Measurements from ENCODE around the gene EIF4G1. TPM values are rescaled to one million over a fixed set of nuclear protein-coding genes. Genes with fewer than 3 reads are reported as not detected.

EIF4G1 gene
- total RNA-seq (2022; extraction: Qiagen RNA extraction) = 249 to 270 TPM (median 261 TPM) in 5 replicates

GRCh38 chr3:184314363-184314699 is at the start of gene EIF4G1:
EIF4G1 (plus strand) TSS chr3:184314606; CDS start chr3:184315797, 1,191 bp downstream.

GRCh38 chr3:184275961-184276910 is 38.2 kb upstream of the EIF4G1 start, which contains the start of gene ECE2:
ECE2 (plus strand) TSS chr3:184276022; CDS start chr3:184276154, 132 bp downstream.

GRCh38 chr3:184298759-184299487 is 15.5 kb upstream of the EIF4G1 start, which contains the start of gene PSMD2:
PSMD2 (plus strand) TSS chr3:184299241; CDS start chr3:184299267, 26 bp downstream.

DNA sequence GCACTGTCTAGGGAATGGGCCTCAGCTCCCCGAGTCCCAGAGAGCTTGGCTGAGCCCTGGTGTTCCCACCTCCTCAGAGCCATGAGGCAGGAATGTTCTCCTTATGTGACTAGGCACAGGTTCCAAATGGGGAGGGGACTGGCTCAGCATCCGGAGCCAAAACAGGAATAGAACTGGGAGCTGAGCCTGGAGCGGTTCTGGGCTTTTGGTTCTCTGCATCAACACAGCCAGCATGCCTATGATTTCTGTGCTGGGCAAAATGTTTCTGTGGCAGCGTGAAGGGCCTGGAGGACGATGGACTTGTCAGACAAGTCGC is 23.0 kb downstream of the EIF4G1 start, which contains the start of gene FAM131A:
FAM131A (plus strand) TSS at position 202 of the 316 bp plus-strand sequence; CDS start at position 233, 31 bp downstream.

DNA sequence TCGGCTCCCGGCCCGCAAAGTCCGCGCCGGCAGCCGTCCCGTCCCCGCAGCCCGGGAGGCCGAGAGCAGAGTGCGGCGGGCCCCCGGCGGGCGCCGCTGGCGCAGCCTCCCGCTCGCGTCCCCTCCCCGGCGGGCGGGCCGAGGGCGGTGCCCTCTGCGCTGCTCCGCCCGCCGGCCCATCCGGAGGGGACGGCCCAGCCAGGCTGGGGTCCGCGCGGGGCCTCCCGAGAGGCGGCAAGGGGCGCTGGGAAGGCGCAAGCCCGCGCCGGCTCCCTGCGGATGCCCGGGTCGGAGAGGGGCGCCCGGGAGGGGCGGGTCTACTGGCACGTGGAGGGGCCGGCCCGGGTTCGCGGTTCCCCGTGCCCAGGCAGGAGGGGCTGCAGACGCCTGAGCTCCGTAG is 47.1 kb downstream of the EIF4G1 start, which contains the start of the genes CLCN2 and POLR2H:
CLCN2 (minus strand) TSS at position 74 of the 400 bp plus-strand sequence. CDS start 126 bp downstream, outside the sequence.
POLR2H (plus strand) TSS at position 179 of the 400 bp plus-strand sequence. CDS start 1,783 bp downstream, outside the sequence.

DNA sequence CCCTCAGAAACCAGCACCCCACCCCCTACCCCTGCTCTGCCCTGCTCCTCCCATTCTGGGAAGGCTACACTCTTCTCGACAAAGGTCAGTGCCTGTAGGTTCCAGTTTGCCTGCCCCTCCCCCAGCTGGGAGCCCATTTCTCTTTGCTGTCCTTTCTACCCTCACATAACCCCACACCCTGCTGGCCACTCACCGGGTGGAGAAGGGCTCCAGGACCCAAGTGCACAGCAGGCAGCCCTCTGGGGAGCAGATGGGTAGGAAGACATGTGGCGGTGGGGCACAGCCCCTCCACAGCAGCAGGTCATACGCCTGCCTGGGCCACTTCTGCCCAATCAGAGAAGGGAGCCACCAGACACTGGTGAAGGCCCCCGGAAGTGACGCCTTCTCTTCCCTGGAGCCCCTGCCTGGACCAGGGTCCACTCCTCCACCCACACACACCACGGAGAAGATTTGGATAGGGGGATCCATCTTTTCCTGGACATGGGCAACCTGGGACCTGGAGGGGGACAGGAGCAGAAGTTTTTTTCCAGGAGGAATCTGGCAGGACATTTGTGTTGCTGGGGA is 63.6 kb downstream of the EIF4G1 start, which contains the start of gene THPO:
THPO (minus strand) TSS at position 326 of the 564 bp plus-strand sequence. CDS start 1,948 bp downstream, outside the sequence.

DNA sequence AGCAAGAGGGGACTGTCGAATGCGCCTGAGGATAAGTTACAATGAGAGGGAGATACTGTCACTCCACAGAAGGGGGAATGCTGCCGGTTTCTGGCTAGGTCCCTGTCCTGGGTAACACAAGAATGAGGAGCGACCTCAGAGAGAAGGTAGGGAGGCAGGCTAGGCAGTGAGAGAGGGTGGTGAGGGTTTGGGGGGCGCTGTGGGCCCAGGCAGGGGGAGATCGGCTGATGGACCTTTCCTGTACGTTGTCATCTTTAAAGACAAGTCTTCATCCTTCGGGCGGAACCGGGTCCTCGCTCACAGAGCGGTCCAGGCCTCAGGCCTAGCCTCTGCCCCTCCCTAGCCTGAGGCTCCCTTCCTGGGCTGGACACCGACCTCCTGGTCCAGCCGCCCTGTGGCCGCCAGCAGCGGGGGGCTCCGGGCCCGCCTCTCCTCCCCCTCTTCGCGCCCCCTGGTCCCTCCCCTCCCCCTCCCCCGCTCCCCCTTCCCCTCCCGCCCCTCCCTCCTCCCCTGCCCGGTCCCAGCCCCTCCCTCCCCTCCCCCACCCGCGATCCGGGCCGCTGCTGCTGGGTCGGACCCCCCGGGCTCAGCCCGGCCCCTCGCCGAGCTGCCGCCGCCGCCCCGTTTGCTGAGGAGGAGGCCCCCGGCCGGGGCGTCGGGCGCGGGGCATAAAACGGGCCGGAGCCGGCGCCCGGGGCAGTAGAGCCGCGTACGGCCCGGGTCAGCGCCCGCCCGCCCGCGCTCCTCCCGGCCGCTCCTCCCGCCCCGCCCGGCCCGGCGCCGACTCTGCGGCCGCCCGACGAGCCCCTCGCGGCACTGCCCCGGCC is 65.2 kb downstream of the EIF4G1 start, which contains the start of gene CHRD:
CHRD (plus strand) TSS at position 697 of the 827 bp plus-strand sequence. CDS start 265 bp downstream, outside the sequence.

Other genes starting within 250 kb of the EIF4G1 start
- gene HTR3E, start 217.5 kb upstream of the EIF4G1 start, total RNA-seq (2022; extraction: Qiagen RNA extraction) = not detected in 5 replicates
- 25.3 to 30.3 TPM (median 28.3 TPM) in 5 replicates for gene EIF2B5, start 179.2 kb upstream of the EIF4G1 start, total RNA-seq (2022; extraction: Qiagen RNA extraction)
- 17.9 to 27.2 TPM (median 23.7 TPM) in 5 replicates for gene DVL3, start 159.2 kb upstream of the EIF4G1 start, total RNA-seq (2022; extraction: Qiagen RNA extraction)
- 296 to 311 TPM (median 303 TPM) in 5 replicates for gene AP2M1, start 139.8 kb upstream of the EIF4G1 start, total RNA-seq (2022; extraction: Qiagen RNA extraction)
- 28.9 to 38.9 TPM (median 34.0 TPM) in 5 replicates for gene ABCF3, start 128.4 kb upstream of the EIF4G1 start, total RNA-seq (2022; extraction: Qiagen RNA extraction)
- gene VWA5B2, start 85.0 kb upstream of the EIF4G1 start, total RNA-seq (2022; extraction: Qiagen RNA extraction) = 0.21 to 0.60 TPM (median 0.34 TPM) in 5 replicates
- 62.0 to 84.4 TPM (median 69.1 TPM) in 5 replicates for gene ALG3, start 65.6 kb upstream of the EIF4G1 start, total RNA-seq (2022; extraction: Qiagen RNA extraction)
- 9.6 to 13.2 TPM (median 11.4 TPM) in 5 replicates for gene EEF1AKMT4, start 64.9 kb upstream of the EIF4G1 start, total RNA-seq (2022; extraction: Qiagen RNA extraction)
- 0.86 to 1.9 TPM (median 1.6 TPM) in 5 replicates for gene CAMK2N2, start 53.1 kb upstream of the EIF4G1 start, total RNA-seq (2022; extraction: Qiagen RNA extraction)
- not detected in 5 replicates for gene ECE2, start 38.6 kb upstream of the EIF4G1 start, total RNA-seq (2022; extraction: Qiagen RNA extraction)
- 298 to 372 TPM (median 303 TPM) in 5 replicates for gene PSMD2, start 15.4 kb upstream of the EIF4G1 start, total RNA-seq (2022; extraction: Qiagen RNA extraction)
- 8.8 to 13.9 TPM (median 12.4 TPM) in 5 replicates for gene FAM131A, start 23.0 kb downstream of the EIF4G1 start, total RNA-seq (2022; extraction: Qiagen RNA extraction)
- 4.9 to 6.9 TPM (median 6.5 TPM) in 5 replicates for gene CLCN2, start 47.0 kb downstream of the EIF4G1 start, total RNA-seq (2022; extraction: Qiagen RNA extraction)
- 69.4 to 81.7 TPM (median 74.8 TPM) in 5 replicates for gene POLR2H, start 47.1 kb downstream of the EIF4G1 start, total RNA-seq (2022; extraction: Qiagen RNA extraction)
- 0.08 to 0.16 TPM (median 0.15 TPM) in 3 of 5 replicates, not detected in the others for gene THPO, start 63.6 kb downstream of the EIF4G1 start, total RNA-seq (2022; extraction: Qiagen RNA extraction)
- 0.13 to 0.46 TPM (median 0.15 TPM) in 4 of 5 replicates, not detected in the other for gene CHRD, start 65.4 kb downstream of the EIF4G1 start, total RNA-seq (2022; extraction: Qiagen RNA extraction)
- gene EPHB3, start 247.2 kb downstream of the EIF4G1 start, total RNA-seq (2022; extraction: Qiagen RNA extraction) = 0.24 to 0.46 TPM (median 0.29 TPM) in 5 replicates

Data from A549 treated with Mapracorat at 1 μM for 4 hours (cell line).